ENCODE data around the gene HLA-DQA2. TPM values are rescaled to one million over a fixed set of nuclear protein-coding genes. Genes with fewer than 3 reads are reported as not detected.
"Not testable (repeated sequence)": the region's sequence is repeated elsewhere in the genome, so short reads cannot be mapped to it uniquely, and the experiment has no call there.

Gene HLA-DQA2
- polyA plus RNA-seq, 1 experiment, result not detected

- POLR2A ChIA-PET, result no interaction called here
- no peak overlapping the region for H3K4me3 ChIP-seq (ENCODE audit: low read depth, low read length)
Measured at GRCh38 chr6:32738126-32738525, 3.1 kb upstream of the HLA-DQA2 start.

GRCh38 chr6:32742374-32742773, 1.2 kb downstream of the HLA-DQA2 start:
- Histone ChIP-seq H3K4me3 (ENCODE audit: low read depth, low read length) (no peak overlapping the region), H3K27ac (ENCODE audit: low read depth, low read length) (no peak overlapping the region), H3K27me3 (ENCODE audit: control insufficient read depth, insufficient read depth, low read length) (no peaks in the 10 kb centered on the region), H3K9me3 (ENCODE audit: control insufficient read depth, insufficient read depth, low read length) (no peaks in the 10 kb centered on the region)
- ChIA-PET CTCF (no interaction called here), POLR2A (no interaction called here)
- TF ChIP-seq CTCF (IDR thresholded peaks at IDR 0.05; ENCODE audit: low read depth, low read length), result no peak
- no peak for DNase-seq (ENCODE audit: low read depth, low spot score)

More at GRCh38 chr6:32738126-32738525, 3.1 kb upstream of the HLA-DQA2 start:
- TF ChIP-seq CTCF (IDR thresholded peaks at IDR 0.05; ENCODE audit: low read depth, low read length), result no peak
- CTCF ChIA-PET, result interaction anchor here (0.6 to 1.1 kb wide), 2 partner anchors 49 to 130 kb away, joined by 3 read pairs; no protein-coding TSS in a partner anchor
- Histone ChIP-seq H3K27me3 (ENCODE audit: control insufficient read depth, insufficient read depth, low read length) (no peaks in the 10 kb centered on the region), H3K27ac (ENCODE audit: low read depth, low read length) (no peak overlapping the region), H3K9me3 (ENCODE audit: control insufficient read depth, insufficient read depth, low read length) (no peaks in the 10 kb centered on the region)
- DNase-seq (ENCODE audit: low read depth, low spot score), result no peak

DNA sequence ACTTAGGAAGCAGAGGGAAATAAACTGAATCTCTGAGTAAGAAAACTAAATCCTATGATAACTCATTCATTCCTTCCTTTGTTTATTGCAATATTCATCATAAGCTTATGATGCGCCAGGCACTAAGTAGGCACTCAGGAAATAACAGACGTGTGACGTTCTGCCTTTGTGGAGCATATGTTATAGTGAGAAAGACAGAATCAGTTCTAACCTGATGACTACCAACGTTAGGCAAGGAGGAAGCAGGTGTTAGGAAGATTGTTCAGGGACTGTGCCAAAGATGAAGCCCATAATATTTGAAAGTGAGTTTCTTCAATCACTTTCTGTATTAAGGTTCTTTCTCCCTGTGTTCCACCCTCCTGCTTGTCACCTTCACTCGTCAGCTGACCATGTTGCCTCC, 3.6 kb downstream of the HLA-DQA2 start:
- TF ChIP-seq CTCF (IDR thresholded peaks at IDR 0.05; ENCODE audit: low read depth, low read length), result no peak
- Histone ChIP-seq H3K4me3 (ENCODE audit: low read depth, low read length) (no peak overlapping the region), H3K9me3 (ENCODE audit: control insufficient read depth, insufficient read depth, low read length) (no peaks in the 10 kb centered on the region), H3K27ac (ENCODE audit: low read depth, low read length) (no peak overlapping the region), H3K27me3 (ENCODE audit: control insufficient read depth, insufficient read depth, low read length) (no peaks in the 10 kb centered on the region)
- POLR2A ChIA-PET, result no interaction called here
- CTCF ChIA-PET, result no interaction called here
- no peak for DNase-seq (ENCODE audit: low read depth, low spot score)

DNA sequence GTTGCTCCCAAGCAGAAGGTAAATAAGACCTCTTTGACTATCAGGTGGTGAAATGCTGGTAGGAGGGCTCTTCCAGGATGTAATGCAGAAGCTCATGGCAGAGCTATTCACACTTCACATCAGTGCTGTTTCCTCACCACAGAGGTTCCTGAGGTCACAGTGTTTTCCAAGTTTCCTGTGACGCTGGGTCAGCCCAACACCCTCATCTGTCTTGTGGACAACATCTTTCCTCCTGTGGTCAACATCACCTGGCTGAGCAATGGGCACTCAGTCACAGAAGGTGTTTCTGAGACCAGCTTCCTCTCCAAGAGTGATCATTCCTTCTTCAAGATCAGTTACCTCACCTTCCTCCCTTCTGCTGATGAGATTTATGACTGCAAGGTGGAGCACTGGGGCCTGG, 4.5 kb downstream of the HLA-DQA2 start:
- H3K27me3 ChIP-seq (ENCODE audit: control insufficient read depth, insufficient read depth, low read length); CTCF ChIA-PET; H3K4me3 ChIP-seq (ENCODE audit: low read depth, low read length); DNase-seq (ENCODE audit: low read depth, low spot score); H3K9me3 ChIP-seq (ENCODE audit: control insufficient read depth, insufficient read depth, low read length); H3K27ac ChIP-seq (ENCODE audit: low read depth, low read length); POLR2A ChIA-PET: not testable (repeated sequence)

DNA sequence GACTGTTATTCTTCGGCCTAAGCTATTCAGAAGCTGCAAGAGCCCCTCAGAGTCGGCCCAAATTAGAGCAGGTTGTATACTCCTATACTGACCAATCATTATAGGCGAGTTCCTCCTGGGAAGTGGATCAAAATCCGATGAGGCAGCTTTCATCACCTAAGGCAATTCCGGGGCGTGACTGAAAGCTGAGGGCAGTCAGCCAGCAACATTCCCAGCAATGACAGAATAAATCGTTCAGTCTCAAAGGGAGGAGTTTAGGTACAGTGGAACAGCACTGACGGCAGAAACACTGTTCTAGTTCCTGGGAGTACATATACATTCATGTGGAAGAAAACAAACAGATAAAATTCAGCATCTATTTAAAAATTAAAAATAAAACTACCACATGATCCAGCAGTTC, 11.4 kb downstream of the HLA-DQA2 start:
- Histone ChIP-seq H3K27ac (ENCODE audit: low read depth, low read length) (no peak overlapping the region), H3K9me3 (ENCODE audit: control insufficient read depth, insufficient read depth, low read length) (no peaks in the 10 kb centered on the region), H3K27me3 (ENCODE audit: control insufficient read depth, insufficient read depth, low read length) (no peaks in the 10 kb centered on the region), H3K4me3 (ENCODE audit: low read depth, low read length) (no peak overlapping the region)
- POLR2A ChIA-PET, result no interaction called here
- CTCF ChIA-PET, result no interaction called here
- TF ChIP-seq CTCF (IDR thresholded peaks at IDR 0.05; ENCODE audit: low read depth, low read length), result no peak
- no peak for DNase-seq (ENCODE audit: low read depth, low spot score)

DNA sequence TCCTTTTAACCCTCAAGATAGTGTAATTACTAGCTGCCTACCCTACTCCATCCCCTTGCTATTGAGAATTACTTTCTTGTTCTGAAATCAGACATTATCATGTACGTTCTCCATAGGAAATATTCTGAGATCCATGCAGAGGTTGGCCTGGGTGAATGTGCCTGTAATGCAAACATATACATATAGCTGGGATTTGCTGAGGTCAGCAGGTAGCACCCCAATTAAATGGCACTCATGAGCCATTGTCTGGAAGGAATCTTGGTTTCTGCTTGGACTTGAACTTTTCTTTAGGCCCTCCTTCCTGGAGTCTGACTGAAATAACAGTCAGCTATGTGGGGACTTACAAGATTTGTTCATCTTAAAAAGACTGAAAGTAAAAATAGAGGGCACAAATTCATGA, 18.5 kb downstream of the HLA-DQA2 start:
- no peak for DNase-seq (ENCODE audit: low read depth, low spot score)
- ChIA-PET CTCF (no interaction called here), POLR2A (no interaction called here)
- H3K27me3 ChIP-seq (ENCODE audit: control insufficient read depth, insufficient read depth, low read length), result peaks cover 6% of the 10 kb centered on the region
- no peak for TF ChIP-seq CTCF (IDR thresholded peaks at IDR 0.05; ENCODE audit: low read depth, low read length)
- no peak overlapping the region for H3K27ac ChIP-seq (ENCODE audit: low read depth, low read length)
- H3K9me3 ChIP-seq (ENCODE audit: control insufficient read depth, insufficient read depth, low read length), result no peaks in the 10 kb centered on the region
- no peak overlapping the region for H3K4me3 ChIP-seq (ENCODE audit: low read depth, low read length)

Data from AG04450 (cell line).